Measurements from ENCODE around the gene HBG1. TPM values are rescaled to one million over a fixed set of nuclear protein-coding genes. Genes with fewer than 3 reads are reported as not detected.

Gene HBG1
- total and polyA plus RNA-seq, 2 donors (not counting 3 experiments of a cell fraction or from before 2014, with no cell fraction given) = 0.72 TPM; not detected in 1

GRCh38 chr11:5267033-5267563 is 17.4 kb upstream of the HBG1 start:
- Histone ChIP-seq H3K36me3 (ENCODE audit: control insufficient read depth in 2 of 2, extremely low read depth in 1 of 2, insufficient read depth in 2 of 2, low read length in 2 of 2) (no peaks in the 10 kb centered on the region), H3K27me3 (ENCODE audit: control insufficient read depth in 2 of 2, insufficient read depth in 2 of 2, low read length in 2 of 2) (no peaks in the 10 kb centered on the region), H3K4me3 (replicated peaks in 1 of 3; ENCODE audit: insufficient read depth in 1 of 3, low read depth in 1 of 3, low read length in 3 of 3) (no peak overlapping the region), H3K9me1 (replicated peaks; ENCODE audit: control insufficient read depth, extremely low read depth, insufficient read depth, low read length) (no peaks in the 10 kb centered on the region), H4K20me1 (replicated peaks; ENCODE audit: control insufficient read depth, extremely low read depth, insufficient read depth, low read length) (no peaks in the 10 kb centered on the region), H3K9ac (replicated peaks; ENCODE audit: extremely low read depth, insufficient read depth, low read length) (no peak overlapping the region), H3K9me3 (replicated peaks; ENCODE audit: control insufficient read depth, insufficient read depth, low read length) (no peaks in the 10 kb centered on the region), H3K27ac (ENCODE audit: insufficient read depth, low read depth, low read length) (no peak overlapping the region), H3K79me2 (ENCODE audit: control insufficient read depth, insufficient read depth, low read length) (no peaks in the 10 kb centered on the region), H2AFZ (ENCODE audit: low read depth, low read length) (no peak overlapping the region), H3K4me2 (ENCODE audit: insufficient read depth, low read length) (no peak overlapping the region), H3K4me1 (ENCODE audit: control insufficient read depth, extremely low read depth, insufficient read depth, low read length) (no peaks in the 10 kb centered on the region)
- ChIA-PET CTCF (no interaction called here), POLR2A (no interaction called here)
- FAIRE-seq = no peak
- no peak for TF ChIP-seq JUN (IDR thresholded peaks at IDR 0.05; ENCODE audit: borderline replicate concordance, insufficient read depth, insufficient read length, low read depth)
- no peak for TF ChIP-seq FOS (IDR thresholded peaks at IDR 0.05; ENCODE audit: borderline replicate concordance, insufficient read depth, low read length)
- no peak for TF ChIP-seq MYC (IDR thresholded peaks at IDR 0.05; ENCODE audit: low read depth, low read length)
- TF ChIP-seq GATA2 (IDR thresholded peaks at IDR 0.05; ENCODE audit: insufficient read depth, insufficient read length, low read depth, low read length) = no peak
- no peak for TF ChIP-seq EZH2 (IDR thresholded peaks at IDR 0.05; ENCODE audit: borderline replicate concordance, low read depth, low read length, severe bottlenecking)
- TF ChIP-seq POLR2AphosphoS5 (IDR thresholded peaks at IDR 0.05; ENCODE audit: insufficient read depth, low read depth, low read length) = no peak
- TF ChIP-seq, protein P1, sequence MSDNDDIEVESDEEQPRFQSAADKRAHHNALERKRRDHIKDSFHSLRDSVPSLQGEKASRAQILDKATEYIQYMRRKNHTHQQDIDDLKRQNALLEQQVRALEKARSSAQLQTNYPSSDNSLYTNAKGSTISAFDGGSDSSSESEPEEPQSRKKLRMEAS (IDR thresholded peaks at IDR 0.05; ENCODE audit: insufficient read depth, insufficient read length) = no peak
- no peak for TF ChIP-seq POLR2A (IDR thresholded peaks at IDR 0.05; ENCODE audit: low read depth, low read length)
- TF ChIP-seq, protein P2, sequence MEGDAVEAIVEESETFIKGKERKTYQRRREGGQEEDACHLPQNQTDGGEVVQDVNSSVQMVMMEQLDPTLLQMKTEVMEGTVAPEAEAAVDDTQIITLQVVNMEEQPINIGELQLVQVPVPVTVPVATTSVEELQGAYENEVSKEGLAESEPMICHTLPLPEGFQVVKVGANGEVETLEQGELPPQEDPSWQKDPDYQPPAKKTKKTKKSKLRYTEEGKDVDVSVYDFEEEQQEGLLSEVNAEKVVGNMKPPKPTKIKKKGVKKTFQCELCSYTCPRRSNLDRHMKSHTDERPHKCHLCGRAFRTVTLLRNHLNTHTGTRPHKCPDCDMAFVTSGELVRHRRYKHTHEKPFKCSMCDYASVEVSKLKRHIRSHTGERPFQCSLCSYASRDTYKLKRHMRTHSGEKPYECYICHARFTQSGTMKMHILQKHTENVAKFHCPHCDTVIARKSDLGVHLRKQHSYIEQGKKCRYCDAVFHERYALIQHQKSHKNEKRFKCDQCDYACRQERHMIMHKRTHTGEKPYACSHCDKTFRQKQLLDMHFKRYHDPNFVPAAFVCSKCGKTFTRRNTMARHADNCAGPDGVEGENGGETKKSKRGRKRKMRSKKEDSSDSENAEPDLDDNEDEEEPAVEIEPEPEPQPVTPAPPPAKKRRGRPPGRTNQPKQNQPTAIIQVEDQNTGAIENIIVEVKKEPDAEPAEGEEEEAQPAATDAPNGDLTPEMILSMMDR (IDR thresholded peaks at IDR 0.05; ENCODE audit: extremely low read depth in 1 of 2, insufficient read depth in 1 of 2, low read depth in 1 of 2, low read length in 2 of 2) = no peak
- dilution Hi-C loops (cut with MboI; ENCODE audit: extremely low pct_ligation_motif_present, low sequenced_read_pairs) = no loop called here
- DNase-seq (ENCODE audit: low read depth, low spot score) = no peak
- intact Hi-C loops (cut with micrococcal nuclease) = loop anchor here (2.0 kb wide), 1 partner anchor 32 kb away; no protein-coding TSS in a partner anchor
- BruUV-seq (replicated peaks) = no TSS peak

All from endothelial cell of umbilical vein (primary cell).